Spleen (tissue), 7 donors: Measurements from ENCODE around the gene KCNE5.

ENCODE experiments used
- POLR2A ChIP-seq, 3 donors: fragments of 450-650 bp; IDR thresholded peaks; one replicate each; pipeline ENCODE4 v1.5.1; 2017; ENCODE audit warnings: antibody characterized with exemption in 3 of 3, mild to moderate bottlenecking in 1 of 3
- POLR2AphosphoS5 ChIP-seq, 3 donors: sonication (generic); formaldehyde crosslinking; IDR thresholded peaks; one replicate each; pipeline ENCODE4 v1.5.1; 2017; ENCODE audit warnings: antibody characterized with exemption in 3 of 3
- TF ChIP-seq, protein P1 (sequence below), 11 experiments: fragments of 200-600 bp in 7 of 11; fragments of 450-650 bp in 4 of 11; sonication (generic) in 4 of 11; IDR thresholded peaks in 8 of 11; conservative IDR thresholded peaks in 3 of 11; 1 replicate in 7 of 11; 2 replicates in 4 of 11; pipeline versions ENCODE4 v1.4.0 to v1.8.0; 2016 to 2021; ENCODE audit warnings: antibody characterized with exemption in 11 of 11, inconsistent platforms in 4 of 11, mild to moderate bottlenecking in 1 of 11
- donor health status: DM: no; HTN: no; CAD: no; lungs with moderate emphysema.
- donor health status: DM: no; HTN: no; CAD: no.
- donor health status: DM: no; HTN: no; CAD: no.

DNA sequence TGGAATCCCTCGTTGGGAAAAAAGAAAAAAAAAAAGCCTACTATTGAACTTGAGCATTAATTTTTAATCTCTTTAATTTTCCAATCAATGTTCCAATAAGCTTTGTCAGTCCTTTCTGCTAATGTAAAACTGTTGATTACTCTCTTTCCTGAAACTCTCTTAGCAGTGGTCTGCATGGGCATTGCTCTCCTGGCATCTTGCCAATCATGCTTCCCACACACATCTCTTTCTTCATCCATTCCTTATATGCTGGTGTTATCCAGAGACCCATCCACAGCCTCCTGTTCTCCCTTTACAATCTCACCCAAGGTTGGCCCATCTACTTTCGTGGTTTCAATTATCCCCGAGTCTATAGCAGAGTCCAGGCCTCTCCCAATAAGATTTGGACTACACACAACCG lies 31.8 kb upstream of the KCNE5 start:
- TF ChIP-seq, protein P1, sequence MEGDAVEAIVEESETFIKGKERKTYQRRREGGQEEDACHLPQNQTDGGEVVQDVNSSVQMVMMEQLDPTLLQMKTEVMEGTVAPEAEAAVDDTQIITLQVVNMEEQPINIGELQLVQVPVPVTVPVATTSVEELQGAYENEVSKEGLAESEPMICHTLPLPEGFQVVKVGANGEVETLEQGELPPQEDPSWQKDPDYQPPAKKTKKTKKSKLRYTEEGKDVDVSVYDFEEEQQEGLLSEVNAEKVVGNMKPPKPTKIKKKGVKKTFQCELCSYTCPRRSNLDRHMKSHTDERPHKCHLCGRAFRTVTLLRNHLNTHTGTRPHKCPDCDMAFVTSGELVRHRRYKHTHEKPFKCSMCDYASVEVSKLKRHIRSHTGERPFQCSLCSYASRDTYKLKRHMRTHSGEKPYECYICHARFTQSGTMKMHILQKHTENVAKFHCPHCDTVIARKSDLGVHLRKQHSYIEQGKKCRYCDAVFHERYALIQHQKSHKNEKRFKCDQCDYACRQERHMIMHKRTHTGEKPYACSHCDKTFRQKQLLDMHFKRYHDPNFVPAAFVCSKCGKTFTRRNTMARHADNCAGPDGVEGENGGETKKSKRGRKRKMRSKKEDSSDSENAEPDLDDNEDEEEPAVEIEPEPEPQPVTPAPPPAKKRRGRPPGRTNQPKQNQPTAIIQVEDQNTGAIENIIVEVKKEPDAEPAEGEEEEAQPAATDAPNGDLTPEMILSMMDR (IDR thresholded peaks at IDR 0.05 in 8 of 11, conservative IDR thresholded peaks at IDR 0.05 in 3 of 11): no peak
- TF ChIP-seq POLR2AphosphoS5 (IDR thresholded peaks at IDR 0.05): no peak
- TF ChIP-seq POLR2A (IDR thresholded peaks at IDR 0.05): no peak
